Colon (tissue), 2 donors: ENCODE data around the gene GCAT.
"Not testable (repeated sequence)": the region's sequence is repeated elsewhere in the genome, so short reads cannot be mapped to it uniquely, and the experiment has no call there.

Experiments used
- FAIRE-seq: peaks from 2 replicates; lab custom pipeline; 2012; peaks lifted over from hg19 to GRCh38; lab: Jason Lieb, UNC
- donor health status: control.
- donor health status: control.

GCAT gene

GRCh38 chr22:37782340-37783168 is 25.2 kb upstream of the GCAT start:
- no peak for FAIRE-seq

- no peak for FAIRE-seq
Measured at GRCh38 chr22:37784829-37785495, 22.8 kb upstream of the GCAT start.

- no peak for FAIRE-seq
Measured at GRCh38 chr22:37790234-37790633, 17.5 kb upstream of the GCAT start.

DNA sequence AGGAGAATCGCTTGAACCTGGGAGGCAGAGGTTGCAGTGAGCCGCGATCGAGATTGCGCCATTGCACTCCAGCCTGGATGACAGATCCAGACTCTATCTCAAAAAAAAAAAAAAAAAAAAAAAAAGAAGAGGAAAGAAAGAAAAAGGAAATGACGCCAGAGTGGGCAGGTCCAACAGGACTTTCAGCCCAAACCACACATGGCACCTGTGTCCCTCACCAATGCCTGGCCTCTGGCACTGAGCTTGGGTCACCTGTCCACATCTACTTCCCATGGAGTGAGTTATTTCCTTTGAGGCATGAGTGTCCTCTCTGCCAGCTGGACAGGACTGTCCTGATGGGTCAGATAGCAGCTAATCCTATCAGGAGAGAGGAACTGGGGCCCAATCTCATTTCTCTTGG is 15.2 kb upstream of the GCAT start:
- FAIRE-seq: no peak

DNA sequence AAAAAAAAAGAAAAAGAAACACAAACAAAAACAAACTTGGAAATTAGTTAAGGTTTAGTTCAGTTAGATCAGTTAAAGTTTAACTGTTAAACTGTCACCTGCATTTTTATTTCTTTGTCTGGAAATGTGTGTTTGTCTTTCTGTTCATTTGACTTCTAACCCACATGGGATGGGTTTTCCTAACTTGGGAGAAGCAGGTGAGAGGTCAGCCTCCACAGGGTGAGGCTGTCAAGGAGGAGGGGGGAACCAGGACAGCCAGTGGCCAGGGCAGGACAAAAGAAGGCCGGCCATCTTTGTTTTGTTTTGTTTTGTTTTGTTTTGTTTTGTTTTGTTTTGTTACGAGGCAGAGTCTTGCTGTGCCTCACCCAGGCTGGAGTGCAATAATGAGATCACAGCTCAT is 13.4 kb upstream of the GCAT start:
- FAIRE-seq: no peak

GRCh38 chr22:37796079-37796478 is 11.7 kb upstream of the GCAT start:
- FAIRE-seq: no peak

DNA sequence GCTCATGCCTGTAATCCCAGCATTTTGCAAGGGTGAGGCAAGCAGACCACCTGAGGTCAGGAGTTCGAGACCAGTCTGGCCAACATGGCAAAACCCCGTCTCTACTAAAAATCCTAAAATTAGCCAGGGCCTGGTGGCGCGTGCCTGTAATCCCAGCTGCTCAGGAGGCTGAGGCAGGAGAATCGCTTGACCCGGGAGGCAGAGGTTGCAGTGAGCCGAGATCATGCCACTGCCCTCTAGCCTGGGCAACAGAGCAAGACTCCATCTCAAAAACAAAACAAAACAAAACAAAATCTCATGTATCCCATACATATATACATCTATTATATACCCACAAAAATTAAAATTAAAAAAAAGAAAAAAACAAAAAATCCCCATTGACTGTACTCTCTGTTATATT is 10.5 kb upstream of the GCAT start:
- FAIRE-seq: not testable (repeated sequence)

GRCh38 chr22:37797874-37798500 is 9.7 kb upstream of the GCAT start:
- no peak for FAIRE-seq

DNA sequence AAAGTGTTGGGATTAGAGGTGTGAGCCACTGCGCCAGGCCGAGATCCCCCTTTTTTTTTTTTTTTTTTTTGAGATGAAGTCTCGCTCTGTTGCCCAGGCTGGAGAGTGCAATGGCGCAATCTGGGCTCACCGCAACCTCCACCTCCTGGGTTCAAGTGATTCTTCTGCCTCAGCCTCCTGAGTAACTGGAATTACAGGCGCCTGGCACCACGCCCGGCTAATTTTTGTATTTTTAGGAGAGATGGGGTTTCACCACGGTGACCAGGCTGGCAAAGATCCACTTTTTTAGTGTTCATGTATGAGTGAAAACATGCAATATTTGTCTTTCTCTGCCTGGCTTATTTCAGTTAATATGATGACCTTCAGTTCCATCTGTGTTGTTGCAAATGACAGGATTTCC is 7.8 kb upstream of the GCAT start:
- not testable (repeated sequence) for FAIRE-seq

DNA sequence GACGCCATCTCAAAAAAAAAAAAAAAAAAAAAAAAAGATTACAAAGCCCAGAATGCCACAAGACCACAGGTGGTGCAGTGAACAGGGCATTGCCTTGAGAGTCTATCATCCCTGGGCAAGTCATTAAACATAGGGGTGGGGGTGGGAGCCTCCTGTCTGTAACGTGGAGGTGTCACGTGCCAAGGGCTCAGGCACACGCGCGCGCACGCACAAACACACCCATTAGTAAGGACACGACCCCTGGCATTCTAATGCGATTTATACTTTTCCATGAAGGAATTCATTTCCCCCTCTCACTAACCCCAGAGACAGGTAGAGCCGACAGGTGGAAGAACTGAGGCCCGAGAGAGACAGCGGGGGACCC is 5.8 kb upstream of the GCAT start:
- FAIRE-seq: no peak

GRCh38 chr22:37802310-37803194 is 5.2 kb upstream of the GCAT start:
- no peak for FAIRE-seq

GRCh38 chr22:37803195-37803638 is 4.5 kb upstream of the GCAT start:
- FAIRE-seq: no peak

DNA sequence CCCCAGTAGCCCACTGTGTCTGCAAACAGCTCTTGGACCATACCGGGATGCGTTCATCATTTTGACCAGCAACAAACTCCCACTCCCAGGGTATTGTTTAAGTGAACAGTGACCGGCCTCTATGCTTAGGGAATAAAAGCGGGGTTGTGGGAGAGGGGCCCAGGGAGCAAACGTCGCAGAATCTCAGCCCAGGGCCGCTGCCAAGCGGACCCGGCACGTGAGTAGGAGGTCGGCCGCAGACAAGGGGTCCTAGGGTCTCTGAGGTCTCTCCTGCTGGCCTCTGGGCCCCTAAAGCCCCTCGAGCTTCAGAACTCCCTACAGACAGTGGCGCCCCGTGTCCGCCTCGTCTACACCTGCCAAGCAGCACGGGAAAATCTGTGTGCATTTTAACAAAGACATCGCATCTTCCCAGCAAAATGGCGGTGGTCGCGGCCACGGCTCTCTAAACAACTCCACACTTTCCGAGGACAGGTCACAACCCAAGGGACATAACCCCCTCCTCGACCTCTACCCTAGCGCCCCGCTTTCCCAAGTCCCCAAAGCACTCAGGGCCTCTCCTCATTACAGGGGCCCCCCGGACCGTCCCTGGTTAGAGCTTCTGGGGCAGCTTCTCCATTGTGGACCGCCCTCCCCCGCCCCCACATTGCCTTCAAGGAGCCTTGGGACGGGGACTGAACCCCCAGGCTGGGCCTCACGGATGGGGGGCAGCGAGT is 3.9 kb upstream of the GCAT start:
- no peak for FAIRE-seq

GRCh38 chr22:37804352-37804880 is 3.3 kb upstream of the GCAT start:
- FAIRE-seq: no peak

DNA sequence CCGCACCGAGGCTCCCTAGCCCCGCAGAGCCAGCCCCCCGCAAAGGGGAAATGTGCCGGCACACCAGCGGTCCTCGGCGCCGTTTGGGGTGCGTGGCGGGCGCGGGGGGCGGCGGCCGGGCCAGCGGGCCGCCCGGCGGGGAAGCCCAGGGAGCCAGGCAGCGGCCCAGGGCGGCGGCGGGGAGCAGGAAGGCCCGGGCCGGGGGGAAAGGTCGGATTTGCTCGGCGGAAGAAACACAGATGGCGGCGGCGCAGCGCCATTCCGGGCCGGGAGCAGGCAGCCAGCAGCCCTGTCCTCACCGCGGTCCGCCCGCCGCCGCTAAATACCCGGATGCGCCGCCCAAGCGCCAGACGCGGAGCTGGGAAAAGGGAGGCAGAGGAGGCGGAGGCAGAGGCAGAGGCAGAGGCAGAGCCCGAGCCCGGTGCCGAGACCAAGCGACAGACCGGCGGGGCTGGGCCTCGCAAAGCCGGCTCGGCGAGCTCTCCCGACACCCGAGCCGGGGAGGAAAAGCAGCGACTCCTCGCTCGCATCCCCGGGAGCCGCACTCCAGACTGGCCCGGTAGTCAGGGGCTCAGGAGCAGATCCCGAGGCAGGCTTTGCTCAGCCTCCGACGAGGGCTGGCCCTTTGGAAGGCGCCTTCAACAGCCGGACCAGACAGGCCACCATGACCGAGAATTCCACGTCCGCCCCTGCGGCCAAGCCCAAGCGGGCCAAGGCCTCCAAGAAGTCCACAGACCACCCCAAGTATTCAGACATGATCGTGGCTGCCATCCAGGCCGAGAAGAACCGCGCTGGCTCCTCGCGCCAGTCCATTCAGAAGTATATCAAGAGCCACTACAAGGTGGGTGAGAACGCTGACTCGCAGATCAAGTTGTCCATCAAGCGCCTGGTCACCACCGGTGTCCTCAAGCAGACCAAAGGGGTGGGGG is 2.6 kb upstream of the GCAT start:
- FAIRE-seq: no peak

GRCh38 chr22:37805810-37806277 is 1.9 kb upstream of the GCAT start:
- FAIRE-seq: no peak

DNA sequence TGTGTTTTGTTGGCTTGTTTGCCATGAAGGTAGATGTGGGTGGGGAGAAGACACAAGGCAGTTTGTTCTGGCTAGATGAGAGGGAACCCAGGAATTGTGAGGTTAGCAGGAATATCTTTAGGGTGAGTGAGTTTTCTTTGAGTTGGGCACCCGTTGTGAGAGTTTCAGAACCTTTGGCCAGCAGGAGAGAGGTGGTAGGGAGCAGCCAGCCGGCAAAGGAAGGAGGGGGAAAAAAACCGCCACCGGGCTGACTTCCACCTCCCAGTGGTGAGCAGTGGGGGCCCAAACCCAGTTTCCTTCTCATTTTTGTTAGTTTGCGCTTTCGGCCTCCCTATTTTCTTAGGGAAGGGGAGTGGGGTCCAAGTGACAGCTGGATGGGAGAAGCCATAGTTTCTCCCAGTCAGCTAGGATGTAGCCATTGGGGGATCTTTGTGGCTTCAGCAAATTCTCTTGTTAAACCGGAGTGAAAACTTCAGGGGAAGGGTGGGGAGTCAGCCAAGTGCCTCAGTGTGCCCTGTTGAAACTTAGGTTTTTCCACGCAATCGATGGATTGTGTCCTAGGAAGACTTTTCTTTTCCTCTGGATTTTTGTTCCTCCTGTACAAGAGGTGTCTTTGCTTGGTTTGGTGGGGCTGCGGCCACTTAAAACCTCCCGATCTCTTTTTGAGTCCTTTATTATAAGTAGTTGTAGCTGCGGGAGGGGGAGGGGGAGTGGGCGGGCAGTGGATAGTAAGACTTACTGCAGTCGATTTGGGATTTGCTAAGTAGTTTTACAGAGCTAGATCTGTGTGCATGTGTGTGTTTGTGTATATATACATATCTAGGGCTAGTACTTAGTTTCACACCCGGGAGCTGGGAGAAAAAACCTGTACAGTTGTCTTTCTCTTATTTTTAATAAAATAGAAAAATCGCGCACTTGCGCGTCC is 1.1 kb upstream of the GCAT start:
- FAIRE-seq: no peak

DNA sequence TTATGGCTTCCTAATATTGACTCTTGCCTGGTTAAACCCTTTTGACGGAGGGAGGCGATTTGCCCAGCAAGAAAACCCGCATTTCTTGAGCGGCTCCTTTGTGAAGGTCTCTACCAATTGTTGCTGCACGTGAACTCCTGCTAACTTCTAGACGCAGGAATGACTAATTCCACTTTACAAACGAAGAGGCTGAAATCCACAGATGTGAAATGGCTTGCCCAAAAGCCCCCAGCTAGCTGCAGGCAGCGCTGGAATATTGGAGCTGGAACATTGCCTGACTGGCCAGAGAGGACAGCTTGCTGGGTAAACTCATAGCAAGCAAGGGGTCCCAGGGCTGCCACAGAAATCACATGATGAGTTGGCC is 542 bp downstream of the GCAT start:
- FAIRE-seq: no peak
